IMR-90 (cell line): Measurements from ENCODE around the gene DSCAML1. TPM values are rescaled to one million over a fixed set of nuclear protein-coding genes. Genes with fewer than 3 reads are reported as not detected.
"Not testable (repeated sequence)": the region's sequence is repeated elsewhere in the genome, so short reads cannot be mapped to it uniquely, and the experiment has no call there.

Source experiments
- ATAC-seq: fragments of 200-7000 bp; cut with Tn5 transposase; 2 replicates; pipeline ENCODE4 v1.9.1; 2020; ENCODE audit warnings: low read depth, mild to moderate bottlenecking, moderate library complexity
- BruUV-seq: library from RNA; stranded (reverse); fragments of 400-500 nt; replicated peaks from 2 replicates; lab custom pipeline; 2021; lab: Mats Ljungman, UMichigan
- CTCF ChIA-PET: fragments of 300-600 bp; formaldehyde crosslinking; extraction: SDS; loops from one replicate; lab custom pipeline; 2021; ENCODE audit warnings: antibody characterized with exemption; lab: Yijun Ruan, JAX
- POLR2A ChIA-PET: fragments of 300-600 bp; sonication (Branson Sonifier 250); formaldehyde crosslinking; loops from one replicate; lab custom pipeline; 2022; ENCODE audit warnings: antibody characterized with exemption; ENCODE audit not compliant: unreplicated experiment; lab: Charles Lee
- DNase-seq: peaks from one replicate; pipeline ENCODE4 v3.0.0; 2013
- H2AFZ ChIP-seq: replicated peaks from 2 replicates; pipeline ENCODE3; 2013; ENCODE audit warnings: low read length, mild to moderate bottlenecking; ENCODE audit not compliant: poor library complexity
- H2AK5ac ChIP-seq: 2 replicates; pipeline ENCODE4 v1.6.1; 2013; ENCODE audit warnings: low read depth, low read length, inconsistent platforms
- H2AK9ac ChIP-seq: replicated peaks from 2 replicates; pipeline ENCODE3; 2013; ENCODE audit warnings: mild to moderate bottlenecking, low read depth, low read length, moderate library complexity; ENCODE audit not compliant: poor library complexity
- H2BK120ac ChIP-seq: 2 replicates; pipeline ENCODE4 v1.6.1; 2013; ENCODE audit warnings: low read depth, low read length, inconsistent platforms
- H2BK15ac ChIP-seq: 3 replicates; pipeline ENCODE4 v1.6.1; 2013; ENCODE audit warnings: low read depth, low read length, inconsistent platforms
- H2BK20ac ChIP-seq: 2 replicates; pipeline ENCODE4 v1.6.1; 2013; ENCODE audit warnings: low read depth, mild to moderate bottlenecking, inconsistent platforms, low read length, moderate library complexity
- H2BK5ac ChIP-seq: 2 replicates; pipeline ENCODE4 v1.6.1; 2013; ENCODE audit warnings: mild to moderate bottlenecking, low read depth, low read length, inconsistent platforms; ENCODE audit not compliant: poor library complexity, severe bottlenecking
- H3K14ac ChIP-seq: replicated peaks from 2 replicates; pipeline ENCODE4 v1.6.1; 2013; ENCODE audit warnings: low read depth, low read length, inconsistent platforms
- H3K18ac ChIP-seq: 2 replicates; pipeline ENCODE4 v1.6.1; 2013; ENCODE audit warnings: low read depth, low read length, control low read depth
- H3K23ac ChIP-seq: 2 replicates; pipeline ENCODE4 v1.6.1; 2013; ENCODE audit warnings: low read depth, low read length, inconsistent platforms
- H3K27ac ChIP-seq: 2 replicates; pipeline ENCODE4 v1.5.1; 2013; ENCODE audit warnings: mild to moderate bottlenecking, control low read depth, low read length; ENCODE audit not compliant: insufficient read depth
- H3K27me3 ChIP-seq: 2 replicates; pipeline ENCODE4 v1.6.1; 2013; ENCODE audit warnings: low read length; ENCODE audit not compliant: control insufficient read depth, insufficient read depth
- H3K36me3 ChIP-seq: 2 replicates; pipeline ENCODE4 v1.6.1; 2013; ENCODE audit warnings: low read length, mixed read lengths; ENCODE audit not compliant: control insufficient read depth, insufficient read depth
- H3K4ac ChIP-seq: 2 replicates; pipeline ENCODE4 v1.6.1; 2013; ENCODE audit warnings: low read depth, low read length, inconsistent platforms
- H3K4me1 ChIP-seq: 2 replicates; pipeline ENCODE4 v1.6.1; 2013; ENCODE audit warnings: low read length, mixed read lengths; ENCODE audit not compliant: control insufficient read depth, insufficient read depth
- H3K4me2 ChIP-seq: 2 replicates; pipeline ENCODE4 v1.6.1; 2013; ENCODE audit warnings: low read depth, mild to moderate bottlenecking, control low read depth, low read length, moderate library complexity
- H3K4me3 ChIP-seq: 2 replicates; pipeline ENCODE4 v1.5.1; 2013; ENCODE audit warnings: low read depth, mild to moderate bottlenecking, control low read depth, low read length, moderate library complexity; ENCODE audit not compliant: insufficient read depth
- H3K56ac ChIP-seq: 2 replicates; pipeline ENCODE4 v1.6.1; 2013; ENCODE audit warnings: low read length, inconsistent platforms; ENCODE audit not compliant: insufficient read depth; ENCODE audit errors: extremely low read depth
- H3K79me1 ChIP-seq, 2 experiments: 2 replicates each; pipeline ENCODE4 v1.6.1; 2013; ENCODE audit warnings: low read length in 2 of 2, inconsistent platforms in 1 of 2, low read depth in 1 of 2
- H3K9ac ChIP-seq: 2 replicates; pipeline ENCODE4 v1.6.1; 2013; ENCODE audit warnings: low read depth, low read length, control low read depth
- H3K9me1 ChIP-seq: 2 replicates; pipeline ENCODE4 v1.6.1; 2013; ENCODE audit warnings: low read length, inconsistent platforms; ENCODE audit not compliant: insufficient read depth
- H3K9me3 ChIP-seq: 2 replicates; pipeline ENCODE4 v1.6.1; 2013; ENCODE audit warnings: low read length; ENCODE audit not compliant: control insufficient read depth, insufficient read depth
- H4K20me1 ChIP-seq: 2 replicates; pipeline ENCODE4 v1.6.1; 2013; ENCODE audit warnings: low read length, inconsistent platforms; ENCODE audit not compliant: insufficient read depth
- H4K5ac ChIP-seq: 2 replicates; pipeline ENCODE4 v1.6.1; 2013; ENCODE audit warnings: mild to moderate bottlenecking, low read depth, low read length, control low read depth
- H4K8ac ChIP-seq, 2 experiments: 2 replicates each; pipeline ENCODE4 v1.6.1; 2013; ENCODE audit warnings: low read depth in 2 of 2, low read length in 2 of 2, control low read depth in 1 of 2, inconsistent platforms in 1 of 2
- H4K91ac ChIP-seq: 2 replicates; pipeline ENCODE4 v1.6.1; 2013; ENCODE audit warnings: low read depth, low read length, inconsistent platforms; ENCODE audit not compliant: insufficient read depth
- WGBS, 2 experiments: methylation state at CpG; one replicate each; pipeline versions ENCODE4 v1.1.5 to v1.1.7; 2013; ENCODE audit warnings: missing lambda C conversion rate in 2 of 2; ENCODE audit not compliant: insufficient read length in 1 of 2; ENCODE audit errors: extremely low coverage in 2 of 2; 5-methylcytosine and 5-hydroxymethylcytosine counted together
- dilution Hi-C: fragments of 300-500 bp; cut with HindIII; formaldehyde crosslinking; loops from one replicate; pipeline ENCODE4 v1.14.3; 2018; ENCODE audit warnings: low sequenced_read_pairs; ENCODE audit not compliant: unreplicated experiment
- in situ Hi-C: fragments of 300-500 bp; cut with MboI; formaldehyde crosslinking; loops from 3 replicates; pipeline ENCODE4 v1.14.3; 2019; ENCODE audit warnings: low sequenced_read_pairs, inconsistent platforms, mixed read lengths
- intact Hi-C: fragments of 100-400 bp; cut with micrococcal nuclease; formaldehyde crosslinking; loops from 2 replicates; pipeline ENCODE4 v1.10.0; 2022
- polyA plus RNA-seq, 3 experiments: library from polyadenylated mRNA; depleted of rRNA; stranded (reverse); fragments of >200 nt; gene quantifications; 2 replicates each; pipeline ENCODE4 v1.2.3, GENCODE V29; 2012; ENCODE audit warnings: low replicate concordance in 1 of 3
- total RNA-seq: library from RNA; depleted of rRNA; stranded (reverse); fragments of >200 nt; gene quantifications from 2 replicates; pipeline ENCODE4 v1.2.3, GENCODE V29; 2012

The DSCAML1 gene
- total and polyA plus RNA-seq, 2 of the 4 experiments (the other 2 are of a cell fraction), result not detected

DNA sequence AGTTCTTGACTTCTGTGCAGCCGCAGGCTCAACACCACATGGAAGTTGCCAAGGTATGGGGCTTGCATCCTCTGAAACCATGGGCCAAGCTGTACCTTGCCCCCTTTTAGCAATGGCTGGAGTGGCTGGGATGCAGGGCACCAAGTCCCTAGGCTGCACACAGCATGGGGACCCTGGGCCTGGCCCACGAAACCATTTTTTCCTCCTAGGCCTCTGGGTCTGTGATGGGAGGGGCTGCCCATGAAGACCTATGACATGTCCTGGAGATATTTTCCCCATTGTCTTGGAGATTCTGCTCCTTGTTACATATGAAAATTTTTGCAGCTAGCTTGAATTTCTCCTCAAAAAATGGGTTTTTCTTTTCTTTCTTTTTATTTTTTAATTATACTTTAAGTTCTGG lies 398.4 kb downstream of the DSCAML1 start:
- H3K9ac ChIP-seq, POLR2A ChIA-PET, in situ Hi-C loops, H2AK9ac ChIP-seq, H4K20me1 ChIP-seq, DNase-seq, H3K27me3 ChIP-seq, H3K9me3 ChIP-seq, H3K4ac ChIP-seq, H4K91ac ChIP-seq, H2BK20ac ChIP-seq, H2BK5ac ChIP-seq, H3K27ac ChIP-seq, H2BK120ac ChIP-seq, H3K23ac ChIP-seq, H2AFZ ChIP-seq, H4K8ac ChIP-seq, ATAC-seq, H2BK15ac ChIP-seq, H3K4me1 ChIP-seq, CTCF ChIA-PET, H3K4me2 ChIP-seq, intact Hi-C loops, H3K18ac ChIP-seq, H3K14ac ChIP-seq, H3K9me1 ChIP-seq, H3K56ac ChIP-seq, H4K5ac ChIP-seq, dilution Hi-C loops, BruUV-seq, H3K4me3 ChIP-seq, H3K79me1 ChIP-seq, H2AK5ac ChIP-seq: not testable (repeated sequence)
- H3K36me3 ChIP-seq, result peaks cover 42% of the 10 kb centered on the region
- no CpG with 5 or more reads among the region's 2 CpGs for WGBS, 2 experiments
